ENCODE results near the gene CFAP299.

The CFAP299 gene

DNA sequence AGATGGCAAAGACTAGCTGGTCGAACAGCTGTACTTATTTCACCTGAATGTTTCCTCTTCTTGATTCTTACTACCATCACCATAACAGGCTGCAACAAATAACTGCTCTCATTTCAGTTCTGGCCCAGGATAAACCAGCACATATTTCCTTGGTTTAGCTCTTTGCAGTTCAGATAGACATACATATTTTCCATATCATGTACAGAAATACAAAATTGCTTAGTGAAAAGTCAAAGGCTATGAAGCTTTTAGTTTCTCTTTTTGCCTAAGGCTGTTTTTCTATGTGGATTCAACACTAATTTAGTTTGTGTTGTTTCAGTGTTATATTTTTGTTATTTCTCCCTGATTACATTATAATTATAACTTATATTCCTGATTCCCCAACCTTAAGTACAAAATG, 591.4 kb downstream of the CFAP299 start:
- H3F3A ChIP-seq (ENCODE audit: control insufficient read depth, insufficient read depth): peaks cover 7% of the 10 kb centered on the region
- no peaks in the 10 kb centered on the region for H3K79me2 ChIP-seq (ENCODE audit: control insufficient read depth, low read length)
- H4K20me1 ChIP-seq (ENCODE audit: control insufficient read depth, insufficient read depth, low read depth, low read length): no peaks in the 10 kb centered on the region
- H3K4me1 ChIP-seq (ENCODE audit: control insufficient read depth, low read length): peaks cover 23% of the 10 kb centered on the region
- no peaks in the 10 kb centered on the region for H3K9me3 ChIP-seq (ENCODE audit: control insufficient read depth, insufficient read depth, low read length)
- no peak overlapping the region for H3K4me3 ChIP-seq (ENCODE audit: low read length)
- H3K9me2 ChIP-seq (replicated peaks; ENCODE audit: control insufficient read depth, low read length): no peaks in the 10 kb centered on the region
- no peak for TF ChIP-seq EZH2phosphoT487 (IDR thresholded peaks at IDR 0.05; ENCODE audit: borderline replicate concordance, low read length)
- TF ChIP-seq, protein P1, sequence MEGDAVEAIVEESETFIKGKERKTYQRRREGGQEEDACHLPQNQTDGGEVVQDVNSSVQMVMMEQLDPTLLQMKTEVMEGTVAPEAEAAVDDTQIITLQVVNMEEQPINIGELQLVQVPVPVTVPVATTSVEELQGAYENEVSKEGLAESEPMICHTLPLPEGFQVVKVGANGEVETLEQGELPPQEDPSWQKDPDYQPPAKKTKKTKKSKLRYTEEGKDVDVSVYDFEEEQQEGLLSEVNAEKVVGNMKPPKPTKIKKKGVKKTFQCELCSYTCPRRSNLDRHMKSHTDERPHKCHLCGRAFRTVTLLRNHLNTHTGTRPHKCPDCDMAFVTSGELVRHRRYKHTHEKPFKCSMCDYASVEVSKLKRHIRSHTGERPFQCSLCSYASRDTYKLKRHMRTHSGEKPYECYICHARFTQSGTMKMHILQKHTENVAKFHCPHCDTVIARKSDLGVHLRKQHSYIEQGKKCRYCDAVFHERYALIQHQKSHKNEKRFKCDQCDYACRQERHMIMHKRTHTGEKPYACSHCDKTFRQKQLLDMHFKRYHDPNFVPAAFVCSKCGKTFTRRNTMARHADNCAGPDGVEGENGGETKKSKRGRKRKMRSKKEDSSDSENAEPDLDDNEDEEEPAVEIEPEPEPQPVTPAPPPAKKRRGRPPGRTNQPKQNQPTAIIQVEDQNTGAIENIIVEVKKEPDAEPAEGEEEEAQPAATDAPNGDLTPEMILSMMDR (IDR thresholded peaks at IDR 0.05; ENCODE audit: low read depth, low read length, poor library complexity, severe bottlenecking): no peak
- no peaks in the 10 kb centered on the region for H3K27me3 ChIP-seq (ENCODE audit: control insufficient read depth, low read length)
- H3K4me2 ChIP-seq (ENCODE audit: low read length): no peak overlapping the region
- H3K27ac ChIP-seq (ENCODE audit: low read depth, low read length): no peak overlapping the region
- H3K36me3 ChIP-seq (ENCODE audit: control insufficient read depth, low read length): no peaks in the 10 kb centered on the region

DNA sequence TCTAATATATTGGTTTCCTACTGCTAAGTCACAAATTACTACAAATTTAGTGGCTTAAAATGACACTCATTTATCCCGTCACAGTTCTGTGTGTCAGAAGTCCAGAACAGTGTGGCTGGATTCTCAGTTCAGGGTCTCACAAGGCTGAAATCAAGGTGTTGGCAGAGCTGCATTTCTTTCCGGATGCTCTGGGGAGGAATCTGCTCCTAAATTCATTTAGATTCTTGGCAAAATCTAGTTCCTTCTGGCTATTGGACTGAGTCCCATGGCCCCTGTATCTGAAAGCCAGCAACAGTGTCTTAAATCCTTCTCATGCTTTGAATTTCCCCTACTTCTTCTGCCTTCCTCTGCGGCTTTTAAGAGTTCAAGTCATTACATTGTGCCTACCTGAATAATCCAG, 591.9 kb downstream of the CFAP299 start:
- Histone ChIP-seq H4K20me1 (ENCODE audit: control insufficient read depth, insufficient read depth, low read depth, low read length) (no peaks in the 10 kb centered on the region), H3K27ac (ENCODE audit: low read depth, low read length) (no peak overlapping the region), H3K79me2 (ENCODE audit: control insufficient read depth, low read length) (no peaks in the 10 kb centered on the region), H3K27me3 (ENCODE audit: control insufficient read depth, low read length) (no peaks in the 10 kb centered on the region), H3K4me1 (ENCODE audit: control insufficient read depth, low read length) (peaks cover 23% of the 10 kb centered on the region), H3K4me2 (ENCODE audit: low read length) (no peak overlapping the region), H3K9me3 (ENCODE audit: control insufficient read depth, insufficient read depth, low read length) (no peaks in the 10 kb centered on the region), H3F3A (ENCODE audit: control insufficient read depth, insufficient read depth) (peaks cover 7% of the 10 kb centered on the region), H3K4me3 (ENCODE audit: low read length) (no peak overlapping the region), H3K36me3 (ENCODE audit: control insufficient read depth, low read length) (no peaks in the 10 kb centered on the region), H3K9me2 (replicated peaks; ENCODE audit: control insufficient read depth, low read length) (no peaks in the 10 kb centered on the region)
- no peak for TF ChIP-seq EZH2phosphoT487 (IDR thresholded peaks at IDR 0.05; ENCODE audit: borderline replicate concordance, low read length)
- TF ChIP-seq, protein P1 (IDR thresholded peaks at IDR 0.05; ENCODE audit: low read depth, low read length, poor library complexity, severe bottlenecking): no peak

DNA sequence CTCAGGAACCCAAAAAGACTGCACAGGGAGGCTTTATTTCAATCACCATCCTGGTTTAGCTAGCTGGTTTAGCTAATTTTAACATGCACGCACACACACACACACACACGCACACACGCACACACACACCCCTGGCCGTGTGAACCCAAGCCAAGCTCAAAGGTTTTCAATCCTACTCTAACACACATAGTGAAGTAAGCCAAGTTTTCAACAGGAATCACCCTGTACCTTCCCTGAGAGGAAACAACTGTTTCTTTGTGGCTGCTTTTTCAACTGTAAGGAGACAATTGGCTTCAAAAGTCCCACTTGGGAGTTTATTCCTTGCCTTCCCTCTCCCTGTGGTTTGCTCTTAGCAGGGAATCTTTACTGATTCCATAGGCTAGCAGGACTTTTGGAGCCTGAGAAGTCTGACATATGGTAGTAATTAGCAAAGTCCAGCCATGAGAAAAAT, 596.1 kb downstream of the CFAP299 start:
- Histone ChIP-seq H3K27me3 (ENCODE audit: control insufficient read depth, low read length) (no peaks in the 10 kb centered on the region), H3K27ac (ENCODE audit: low read depth, low read length) (no peak overlapping the region), H3K4me1 (ENCODE audit: control insufficient read depth, low read length) (peaks cover 2% of the 10 kb centered on the region), H3K79me2 (ENCODE audit: control insufficient read depth, low read length) (no peaks in the 10 kb centered on the region), H3F3A (ENCODE audit: control insufficient read depth, insufficient read depth) (no peaks in the 10 kb centered on the region), H3K4me2 (ENCODE audit: low read length) (no peak overlapping the region), H3K36me3 (ENCODE audit: control insufficient read depth, low read length) (no peaks in the 10 kb centered on the region), H3K9me3 (ENCODE audit: control insufficient read depth, insufficient read depth, low read length) (no peaks in the 10 kb centered on the region), H3K9me2 (replicated peaks; ENCODE audit: control insufficient read depth, low read length) (no peaks in the 10 kb centered on the region), H3K4me3 (ENCODE audit: low read length) (no peak overlapping the region), H4K20me1 (ENCODE audit: control insufficient read depth, insufficient read depth, low read depth, low read length) (no peaks in the 10 kb centered on the region)
- TF ChIP-seq, protein P1 (IDR thresholded peaks at IDR 0.05; ENCODE audit: low read depth, low read length, poor library complexity, severe bottlenecking): no peak
- TF ChIP-seq EZH2phosphoT487 (IDR thresholded peaks at IDR 0.05; ENCODE audit: borderline replicate concordance, low read length): no peak

Data from DOHH2 (cell line).